Right kidney (tissue), 9 donors: ENCODE measurements around the gene PPP1R13B.
"Not testable (repeated sequence)": the region's sequence is repeated elsewhere in the genome, so short reads cannot be mapped to it uniquely, and the experiment has no call there.

Experiments
- DNase-seq: peaks from one replicate; pipeline ENCODE4 v3.0.0-alpha.2; 2016
- long read RNA-seq, 8 donors: transcript quantifications; one replicate each; lab custom pipeline, GENCODE V29; 2026

The PPP1R13B gene, protein sequence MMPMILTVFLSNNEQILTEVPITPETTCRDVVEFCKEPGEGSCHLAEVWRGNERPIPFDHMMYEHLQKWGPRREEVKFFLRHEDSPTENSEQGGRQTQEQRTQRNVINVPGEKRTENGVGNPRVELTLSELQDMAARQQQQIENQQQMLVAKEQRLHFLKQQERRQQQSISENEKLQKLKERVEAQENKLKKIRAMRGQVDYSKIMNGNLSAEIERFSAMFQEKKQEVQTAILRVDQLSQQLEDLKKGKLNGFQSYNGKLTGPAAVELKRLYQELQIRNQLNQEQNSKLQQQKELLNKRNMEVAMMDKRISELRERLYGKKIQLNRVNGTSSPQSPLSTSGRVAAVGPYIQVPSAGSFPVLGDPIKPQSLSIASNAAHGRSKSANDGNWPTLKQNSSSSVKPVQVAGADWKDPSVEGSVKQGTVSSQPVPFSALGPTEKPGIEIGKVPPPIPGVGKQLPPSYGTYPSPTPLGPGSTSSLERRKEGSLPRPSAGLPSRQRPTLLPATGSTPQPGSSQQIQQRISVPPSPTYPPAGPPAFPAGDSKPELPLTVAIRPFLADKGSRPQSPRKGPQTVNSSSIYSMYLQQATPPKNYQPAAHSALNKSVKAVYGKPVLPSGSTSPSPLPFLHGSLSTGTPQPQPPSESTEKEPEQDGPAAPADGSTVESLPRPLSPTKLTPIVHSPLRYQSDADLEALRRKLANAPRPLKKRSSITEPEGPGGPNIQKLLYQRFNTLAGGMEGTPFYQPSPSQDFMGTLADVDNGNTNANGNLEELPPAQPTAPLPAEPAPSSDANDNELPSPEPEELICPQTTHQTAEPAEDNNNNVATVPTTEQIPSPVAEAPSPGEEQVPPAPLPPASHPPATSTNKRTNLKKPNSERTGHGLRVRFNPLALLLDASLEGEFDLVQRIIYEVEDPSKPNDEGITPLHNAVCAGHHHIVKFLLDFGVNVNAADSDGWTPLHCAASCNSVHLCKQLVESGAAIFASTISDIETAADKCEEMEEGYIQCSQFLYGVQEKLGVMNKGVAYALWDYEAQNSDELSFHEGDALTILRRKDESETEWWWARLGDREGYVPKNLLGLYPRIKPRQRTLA
- long read RNA-seq, donor 1, partial matches to known transcripts = 7 of 11 reads
- long read RNA-seq, donor 1, other reads (novel, unspliced or antisense) = 0 of 11 reads
- long read RNA-seq, donor 2 = 0 reads
- long read RNA-seq, donor 3, partial matches to known transcripts = 8 of 13 reads
- long read RNA-seq, donor 3, other reads (novel, unspliced or antisense) = 0 of 13 reads
- long read RNA-seq, donor 4, transcript PPP1R13B-210 (2 exons, 3,137 nt) = major isoform, 5 of 8 reads
- long read RNA-seq, donor 4, partial matches to known transcripts = 0 of 8 reads
- long read RNA-seq, donor 4, other reads (novel, unspliced or antisense) = 0 of 8 reads
- long read RNA-seq, donor 5, partial matches to known transcripts = 0 of 5 reads
- long read RNA-seq, donor 5, other reads (novel, unspliced or antisense) = 0 of 5 reads
- long read RNA-seq, donor 6, partial matches to known transcripts = 0 of 4 reads
- long read RNA-seq, donor 6, other reads (novel, unspliced or antisense) = 0 of 4 reads
- long read RNA-seq, donor 7 = 0 reads
- long read RNA-seq, donor 8, partial matches to known transcripts = 0 of 2 reads
- long read RNA-seq, donor 8, other reads (novel, unspliced or antisense) = 0 of 2 reads

DNA sequence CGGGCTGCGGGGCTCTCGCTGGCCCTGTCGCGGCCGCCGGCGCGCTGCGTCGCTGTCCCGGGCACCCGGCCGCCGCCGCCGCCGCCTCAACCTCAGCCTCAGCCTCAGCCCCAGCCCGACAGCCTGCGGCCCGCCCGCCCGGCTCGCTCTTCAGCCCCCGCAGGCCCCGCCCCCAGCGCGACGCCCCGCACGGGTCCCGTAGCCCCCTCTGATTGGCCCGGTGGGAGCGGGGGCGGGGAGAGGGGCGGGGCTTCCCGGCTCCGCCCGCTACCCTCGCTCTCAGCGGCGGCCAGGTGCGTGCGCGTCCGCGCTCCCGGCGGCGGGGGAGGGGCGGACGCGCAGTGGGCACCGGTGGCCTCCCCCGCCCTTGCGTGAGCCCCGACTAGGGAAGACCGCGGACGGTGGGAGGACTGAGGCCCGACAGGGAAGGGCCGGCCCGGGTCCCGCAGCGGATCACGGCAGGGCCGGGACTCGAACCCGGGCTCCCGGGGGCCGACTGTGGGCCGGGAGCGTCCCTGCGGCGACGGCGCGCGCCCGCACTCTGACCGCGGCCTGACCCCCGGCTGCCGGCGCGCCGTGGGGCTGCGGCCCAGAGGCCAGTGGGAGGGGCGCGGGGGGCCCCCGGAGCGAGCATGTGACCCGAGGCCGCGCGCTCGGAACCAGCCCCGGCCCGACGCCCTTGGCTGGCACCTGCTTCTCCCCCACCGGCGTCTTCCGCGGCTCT, at the start of gene PPP1R13B:
TSS of gene PPP1R13B (minus strand) at position 125 of the 724 bp plus-strand sequence. CDS start 268 bp downstream, outside the sequence.
- peak; percentile 92 for DNase-seq

DNA sequence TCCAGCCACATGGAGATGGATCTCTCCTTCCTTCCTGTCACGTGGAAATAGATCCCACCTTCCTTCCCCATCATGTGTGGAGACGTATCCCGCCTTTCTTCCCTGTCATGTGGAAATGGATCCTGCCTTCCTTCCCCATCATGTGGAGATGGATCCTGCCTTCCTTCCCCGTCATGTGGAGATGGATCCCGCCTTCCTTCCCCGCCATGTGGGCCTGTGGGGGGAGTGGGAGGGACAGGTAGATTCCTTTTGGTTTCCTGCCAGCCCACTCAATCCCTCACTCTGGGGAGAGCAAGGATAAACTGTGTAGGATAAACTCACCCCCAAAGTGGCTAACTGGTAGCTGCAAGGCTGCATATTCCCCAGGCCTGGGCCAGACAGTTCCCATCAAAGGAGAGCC, 49.2 kb upstream of the PPP1R13B start:
- DNase-seq = no peak

DNA sequence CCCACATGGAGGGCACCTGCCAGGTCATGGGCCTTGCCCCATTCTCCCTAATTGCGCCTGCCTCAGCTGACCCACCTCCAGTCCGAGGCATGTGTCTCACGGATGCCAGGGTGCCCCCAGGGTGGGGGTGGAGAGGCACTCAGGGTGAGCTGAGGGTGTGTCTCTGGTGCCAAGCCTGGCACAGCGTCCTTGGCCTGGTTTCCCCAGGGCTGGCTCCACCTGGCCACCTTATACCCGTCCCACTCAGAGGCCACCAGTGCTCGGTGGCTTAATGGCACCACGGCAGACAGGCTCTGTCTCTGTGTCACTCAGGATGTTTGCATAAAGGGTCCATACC, 47.3 kb upstream of the PPP1R13B start:
- DNase-seq = no peak

DNA sequence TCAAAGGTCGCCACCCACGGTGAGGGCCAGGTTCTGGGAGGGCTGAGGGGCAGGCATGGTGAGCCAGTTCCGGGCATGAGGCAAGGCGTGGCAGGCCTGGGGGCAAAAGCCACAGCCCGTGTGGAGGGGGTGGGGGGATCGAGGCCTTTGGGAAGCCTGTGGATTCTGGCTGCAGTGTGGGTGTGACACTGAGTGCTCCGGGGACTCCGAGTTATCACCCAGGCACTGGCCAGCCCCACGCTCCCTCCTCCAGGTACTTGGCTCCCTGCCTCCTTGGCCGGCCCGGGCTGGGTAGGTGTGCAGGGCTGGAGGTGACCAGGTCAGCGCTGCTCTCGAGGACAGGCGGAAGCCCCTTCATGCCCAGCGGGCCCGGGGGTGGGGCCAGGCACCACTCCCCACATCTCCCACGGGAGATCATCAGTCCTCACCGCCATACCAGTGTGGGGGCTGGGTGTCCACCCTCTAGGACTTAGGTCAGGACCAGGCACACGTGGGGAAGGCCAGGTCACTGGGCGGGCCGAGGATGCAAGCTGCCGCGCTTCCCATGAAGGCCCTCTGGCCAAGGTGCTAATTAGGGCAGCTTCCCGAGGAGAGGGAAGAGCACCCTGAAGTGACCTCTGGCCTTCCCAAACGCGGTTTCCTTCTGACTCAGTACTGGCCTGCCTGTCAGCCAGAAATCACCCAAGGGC, 46.8 kb upstream of the PPP1R13B start:
- no peak for DNase-seq

DNA sequence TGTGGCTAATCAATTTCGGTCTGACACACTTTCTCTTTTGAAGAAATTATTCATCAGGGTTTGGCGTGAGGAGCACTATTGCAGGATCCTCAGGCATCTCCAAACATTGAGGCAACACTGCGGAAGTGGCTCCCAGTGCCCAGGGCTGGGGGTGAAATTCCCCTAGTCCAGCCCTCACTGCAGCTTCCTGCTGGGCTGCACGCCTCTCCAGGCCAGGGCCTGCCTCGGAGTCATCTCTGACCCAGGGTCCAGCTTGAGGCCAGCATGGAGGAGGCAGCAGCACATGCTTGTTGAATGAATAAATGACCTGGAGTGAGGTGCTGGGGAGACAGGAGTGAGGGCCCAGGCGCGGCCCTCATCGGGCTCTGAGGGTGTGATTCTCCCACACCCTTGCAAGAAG, 44.9 kb upstream of the PPP1R13B start:
- DNase-seq = no peak

DNA sequence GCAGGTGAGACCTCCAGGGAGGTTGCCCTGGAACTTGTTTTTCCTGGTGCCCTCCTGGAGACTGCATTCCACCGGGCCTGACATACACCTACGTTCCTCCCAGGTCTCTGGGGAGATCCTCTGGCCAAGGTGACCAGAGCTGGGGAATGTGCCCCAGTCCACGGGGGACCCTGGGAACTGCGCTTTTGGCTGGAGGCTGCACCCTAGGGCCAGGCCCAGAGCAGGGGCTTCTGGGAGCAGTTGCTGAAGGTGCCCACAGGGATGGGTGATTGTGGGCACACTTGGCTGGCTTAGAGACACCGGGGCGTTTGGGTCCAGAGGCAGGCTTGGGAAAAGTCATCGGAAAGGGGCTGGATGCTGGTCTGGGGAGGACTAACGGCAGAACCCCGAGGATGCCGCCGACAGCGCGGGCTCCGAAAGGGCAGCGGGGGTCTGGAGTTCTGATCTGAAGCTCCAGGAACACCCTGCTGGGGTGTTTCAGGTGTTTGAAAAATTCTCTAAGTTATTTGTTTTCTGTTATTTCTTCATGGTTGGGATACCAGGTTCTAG, 44.4 kb upstream of the PPP1R13B start:
- no peak for DNase-seq

DNA sequence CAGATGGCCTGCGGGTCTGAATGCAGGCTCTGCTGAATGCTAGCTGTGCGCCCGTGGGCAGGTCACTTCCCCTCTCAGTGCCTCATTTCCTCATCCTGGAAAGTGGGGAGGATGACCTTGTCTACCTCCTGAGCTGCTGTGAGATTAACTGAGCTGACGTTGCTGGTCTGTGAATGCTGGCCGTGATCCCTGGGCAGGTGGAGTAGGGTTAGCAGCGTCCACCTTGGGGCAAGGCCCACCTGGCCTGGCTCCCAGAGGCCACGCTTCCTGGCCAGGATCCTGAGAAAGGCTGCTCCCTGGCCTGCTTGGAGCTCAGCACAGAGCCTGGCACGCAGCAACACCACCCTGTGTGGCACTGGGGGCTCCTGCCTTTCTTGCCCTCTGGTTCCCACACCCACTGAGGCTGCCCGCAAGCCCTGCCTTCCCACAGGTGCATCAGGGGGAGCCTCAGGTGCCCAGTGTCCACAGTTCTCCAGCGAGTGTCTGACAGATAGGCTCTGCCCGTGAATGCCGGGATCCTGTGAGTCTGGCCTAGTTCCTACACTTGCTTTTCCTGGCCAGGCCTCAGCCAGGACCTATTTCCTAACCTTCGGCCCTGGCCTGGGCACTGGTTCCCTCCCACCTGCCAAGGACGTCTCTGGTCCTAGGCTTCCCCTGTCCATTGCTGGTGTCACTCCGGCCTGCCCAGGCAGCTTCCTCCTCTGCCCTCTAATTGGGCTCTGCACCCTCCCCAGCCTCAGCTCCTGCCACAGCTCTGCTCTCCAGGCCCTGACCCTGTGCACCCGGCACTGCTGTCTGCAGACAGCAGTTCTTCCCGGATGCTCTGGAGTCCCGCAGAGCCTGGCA, 43.7 kb upstream of the PPP1R13B start:
- DNase-seq = no peak

DNA sequence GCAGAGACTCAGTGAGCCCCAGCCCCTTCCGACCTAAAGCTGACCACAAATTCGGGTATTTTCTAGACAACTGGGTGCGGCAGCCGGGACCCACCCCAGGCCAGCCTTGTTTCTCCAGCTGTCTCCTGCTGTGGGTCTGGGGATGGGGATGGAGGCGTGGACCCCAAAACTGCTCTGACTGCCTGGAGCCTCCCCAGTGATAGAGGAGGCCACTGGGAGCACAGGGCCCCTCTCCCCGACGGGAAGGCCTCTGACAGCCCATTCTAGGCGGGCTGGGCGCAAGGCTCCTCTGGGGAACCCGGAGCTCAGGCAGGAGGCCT, 42.6 kb upstream of the PPP1R13B start:
- no peak for DNase-seq

DNA sequence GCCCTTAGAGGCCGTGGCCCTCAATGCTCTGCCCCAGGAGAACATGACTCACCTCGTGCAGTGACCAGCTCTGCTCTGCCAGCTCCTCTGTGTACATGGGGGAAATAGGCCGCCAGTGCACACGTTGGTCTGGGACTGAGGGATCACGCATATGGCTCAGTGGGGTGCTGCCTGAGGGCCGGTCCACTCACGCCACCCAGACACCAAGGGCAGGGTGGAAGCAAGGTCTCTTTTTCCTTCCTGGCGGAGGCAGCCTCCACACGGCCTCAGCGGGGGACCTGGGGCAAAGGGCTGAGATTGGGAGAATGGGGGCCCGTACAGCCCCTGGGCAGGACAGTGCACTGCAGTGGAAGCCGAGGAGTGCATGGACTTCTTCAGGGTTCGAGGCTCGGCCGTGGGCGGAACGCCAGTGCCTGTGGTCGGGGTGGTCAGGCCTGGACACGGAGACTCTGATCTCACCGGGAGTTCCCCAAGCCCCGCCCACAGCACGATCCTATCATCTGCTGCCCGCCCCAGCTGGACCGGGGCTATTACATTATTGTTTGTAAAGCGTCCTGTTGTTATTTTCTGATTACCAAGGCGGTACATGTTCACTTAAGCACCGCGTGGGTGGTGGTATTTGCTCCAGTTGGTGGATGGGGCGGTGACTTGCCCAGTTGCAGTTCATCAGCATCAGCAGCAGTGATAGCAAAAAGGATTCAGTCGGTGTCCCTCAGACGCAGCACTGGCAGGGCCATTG, 42.1 kb upstream of the PPP1R13B start:
- no peak for DNase-seq

DNA sequence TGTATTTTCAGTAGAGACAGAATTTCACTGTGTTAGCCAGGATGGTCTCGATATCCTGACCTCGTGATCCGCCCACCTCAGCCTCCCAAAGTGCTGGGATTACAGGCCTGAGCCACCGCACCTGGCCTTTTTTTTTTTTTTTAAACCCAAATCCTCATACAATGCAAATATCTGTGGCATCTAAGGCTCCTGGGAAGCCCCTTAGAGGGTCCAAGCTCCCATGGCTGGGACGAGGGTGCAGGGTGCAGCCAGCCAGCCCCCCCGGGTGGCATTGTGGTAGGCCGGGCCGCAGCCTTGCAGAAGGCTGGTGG, 41.6 kb upstream of the PPP1R13B start:
- not testable (repeated sequence) for DNase-seq

DNA sequence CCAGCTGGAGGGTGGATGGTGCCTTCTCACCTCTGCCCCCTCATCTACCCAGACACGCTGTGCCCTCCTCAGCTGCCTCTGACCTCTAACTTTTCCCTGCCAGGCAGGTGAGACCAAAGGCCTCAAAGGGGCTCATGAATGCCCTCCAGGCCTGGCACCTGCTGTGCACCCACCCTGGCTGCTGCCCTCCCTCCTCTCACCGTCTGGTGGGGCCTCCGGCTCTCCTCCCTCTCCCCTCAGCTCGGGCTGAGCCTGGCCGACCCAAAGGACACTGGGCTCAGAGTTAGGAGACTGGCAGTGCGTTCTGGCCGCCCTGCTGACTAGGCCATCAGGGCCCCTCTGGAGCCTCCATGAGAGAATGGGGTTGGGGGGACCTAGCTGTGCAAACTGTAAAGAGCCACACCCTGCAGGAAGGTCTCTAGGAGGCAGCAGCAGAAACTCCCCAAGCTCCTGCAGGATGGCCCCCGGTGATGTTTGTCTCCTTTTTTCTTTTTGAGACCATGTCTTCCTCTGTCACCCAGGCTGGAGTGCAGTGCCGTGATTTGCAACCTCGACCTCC, 40.3 kb upstream of the PPP1R13B start:
- no peak for DNase-seq

DNA sequence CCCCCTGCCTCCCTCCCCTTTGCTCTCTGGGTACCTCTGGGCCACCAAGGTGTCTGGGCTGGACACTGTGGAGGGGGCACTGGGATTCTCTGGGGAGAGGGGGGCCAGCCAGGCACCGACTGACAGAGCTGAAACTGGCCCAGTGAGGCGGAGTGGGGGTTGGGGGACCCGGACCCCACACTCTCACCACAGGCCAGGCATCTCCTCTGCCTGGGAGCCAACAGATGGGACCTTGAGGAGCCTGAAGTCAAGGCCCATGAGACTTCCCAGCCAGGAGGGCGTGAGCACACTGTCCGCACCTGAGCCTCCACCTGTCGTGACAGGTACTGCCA, 39.8 kb upstream of the PPP1R13B start:
- DNase-seq = no peak

DNA sequence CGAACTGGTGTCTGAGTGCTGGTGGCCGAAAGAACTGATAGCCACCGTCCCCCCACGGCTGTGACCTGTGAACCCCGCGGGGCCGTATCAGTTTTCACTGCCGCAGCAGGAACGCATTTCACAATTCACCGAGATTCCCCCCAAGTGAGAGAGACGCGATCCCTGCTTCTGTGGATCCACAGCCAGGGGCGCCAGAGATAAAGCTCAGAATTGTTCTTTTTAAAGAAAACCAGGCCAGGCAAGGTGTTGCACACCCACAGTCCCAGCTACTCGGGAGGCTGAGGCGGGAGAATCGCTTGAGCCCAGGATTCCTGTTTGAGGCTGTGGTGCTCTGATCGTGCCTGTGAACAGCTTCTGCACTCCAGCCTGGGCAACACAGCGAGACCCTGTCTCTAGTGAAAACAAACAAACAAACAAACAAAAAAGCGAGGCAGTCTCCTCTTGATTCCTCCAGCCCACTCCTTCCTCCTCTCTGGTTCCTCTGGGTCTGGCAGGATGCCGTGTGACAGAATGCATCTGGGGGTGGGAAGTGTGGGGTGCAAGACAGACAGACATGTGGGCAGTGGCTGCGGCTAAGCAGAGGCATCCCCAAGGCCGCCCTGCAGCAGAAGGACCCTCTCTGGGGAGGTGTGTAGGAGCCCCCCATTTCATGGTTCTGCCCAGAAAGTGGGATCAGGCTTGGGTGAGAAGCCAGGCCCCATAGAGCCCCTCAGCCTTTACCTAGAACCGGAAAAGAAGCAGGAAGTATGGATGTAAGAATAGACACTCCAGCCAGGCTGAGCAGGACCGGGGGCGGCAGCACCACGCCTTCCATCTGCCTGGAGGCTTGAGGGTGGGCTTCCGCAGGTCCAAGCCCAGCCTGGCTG, 39.2 kb upstream of the PPP1R13B start:
- no peak for DNase-seq

DNA sequence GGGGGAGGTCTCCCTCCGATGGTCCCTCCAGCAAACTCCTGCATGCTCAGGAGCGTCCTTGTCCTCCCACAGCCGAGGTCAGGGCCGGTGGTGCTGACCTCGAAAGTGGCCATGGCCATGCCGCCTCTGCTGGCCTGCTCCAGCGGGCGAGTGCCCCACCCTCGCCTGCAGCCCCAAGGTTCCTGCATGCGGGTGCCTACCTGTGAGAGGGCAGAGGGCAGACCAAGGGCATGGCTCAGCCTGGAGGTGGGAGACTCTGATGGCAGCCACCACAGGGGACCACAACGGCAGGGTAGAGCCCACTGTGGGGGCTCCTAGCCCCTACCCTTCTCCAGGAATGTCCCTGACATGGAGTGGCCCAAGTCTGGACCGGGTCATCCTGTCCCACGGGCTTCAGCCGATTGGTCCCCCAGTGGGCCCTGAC, 38.1 kb upstream of the PPP1R13B start:
- no peak for DNase-seq

DNA sequence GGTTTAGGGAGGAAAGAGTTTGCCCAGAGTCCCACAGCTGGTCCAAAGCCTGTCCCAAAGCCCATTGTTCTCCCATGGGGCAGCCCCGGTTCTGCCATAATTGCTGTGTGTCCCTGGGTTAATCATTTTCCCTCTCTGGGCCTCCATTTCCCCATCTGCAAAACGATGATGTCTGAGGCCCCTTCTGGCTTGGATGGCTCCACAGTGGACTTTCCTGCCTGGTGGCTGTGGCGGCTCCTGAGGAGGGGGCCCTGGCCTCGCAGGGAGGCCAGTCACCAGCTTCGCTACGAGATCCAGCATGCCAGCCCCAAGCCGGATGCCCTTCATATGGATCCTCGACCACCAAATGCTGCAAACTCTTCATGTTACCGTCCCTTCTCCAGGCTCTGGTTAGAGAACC, 37.5 kb upstream of the PPP1R13B start:
- DNase-seq = no peak

DNA sequence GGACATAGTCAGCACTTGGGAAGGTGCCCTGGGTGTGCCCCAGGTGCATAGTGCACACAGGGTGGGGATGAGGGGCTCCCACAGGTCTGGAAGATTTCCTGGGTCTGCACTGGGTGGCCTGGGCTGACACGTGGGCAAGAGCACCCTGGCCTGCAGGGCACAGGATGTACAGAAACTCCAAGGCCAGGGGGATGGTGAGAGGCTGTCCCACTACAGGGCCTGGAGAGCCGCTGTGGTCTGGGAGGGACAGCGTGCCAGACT, 35.8 kb upstream of the PPP1R13B start:
- DNase-seq = no peak

DNA sequence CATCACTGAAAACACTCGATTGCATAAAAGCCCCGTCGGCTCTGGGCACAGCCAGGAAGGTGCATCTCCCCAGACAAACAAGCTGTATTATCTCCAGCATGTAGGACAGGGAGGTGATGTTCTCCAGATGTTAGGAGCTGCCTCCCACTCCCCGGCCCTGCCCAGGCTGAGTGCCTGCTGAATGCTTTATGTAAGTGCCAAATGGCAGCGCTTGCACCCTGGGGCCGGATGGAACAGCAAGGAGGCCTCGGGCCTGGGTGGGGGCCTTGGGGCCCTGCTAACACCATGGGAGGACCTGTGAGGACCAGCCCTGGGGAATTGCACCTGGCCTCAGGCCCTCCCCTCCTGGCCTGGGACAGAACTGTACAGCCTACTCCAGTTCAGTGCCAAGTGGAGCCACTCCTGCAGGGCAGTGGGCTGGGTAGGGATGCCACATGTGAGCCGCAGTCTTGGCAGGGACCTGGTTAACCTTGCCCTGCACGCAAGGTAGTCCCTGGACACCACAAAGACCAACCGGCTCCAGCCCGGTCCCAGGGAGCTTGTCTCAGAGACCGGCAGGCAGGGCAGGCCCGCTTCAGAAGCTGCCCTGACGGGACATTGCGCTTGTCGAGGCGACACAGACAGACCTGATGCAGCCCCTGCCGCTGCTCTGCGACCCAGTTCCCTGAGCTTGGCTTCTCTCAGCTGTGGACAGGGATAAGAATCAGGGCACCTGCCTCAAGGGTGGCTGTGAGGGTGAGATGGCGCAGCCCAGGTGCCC, 35.3 kb upstream of the PPP1R13B start:
- no peak for DNase-seq
